Liver (tissue), 9 donors: ENCODE data around the gene CYP2S1. TPM values are rescaled to one million over a fixed set of nuclear protein-coding genes. Genes with fewer than 3 reads are reported as not detected.
"Not testable (repeated sequence)": the region's sequence is repeated elsewhere in the genome, so short reads cannot be mapped to it uniquely, and the experiment has no call there.

ENCODE experiments used
- DNase-seq: peaks from one replicate; pipeline ENCODE4 v3.0.0-alpha.2; 2017; ENCODE audit warnings: low spot score
- H3K27ac ChIP-seq, 2 donors: one replicate each; pipeline ENCODE4 v1.7.0; 2013; ENCODE audit warnings: inconsistent platforms in 2 of 2, low read length in 2 of 2, control low read depth in 1 of 2, low read depth in 1 of 2, mild to moderate bottlenecking in 1 of 2
- H3K27me3 ChIP-seq, 4 donors: one replicate each; pipeline versions ENCODE4 v1.6.1 to v1.7.0; 2013; ENCODE audit warnings: low read length in 3 of 4, inconsistent platforms in 1 of 4, mild to moderate bottlenecking in 1 of 4, moderate library complexity in 1 of 4; ENCODE audit not compliant: control insufficient read depth in 4 of 4, insufficient read depth in 4 of 4
- H3K36me3 ChIP-seq, 4 donors: one replicate each; pipeline versions ENCODE4 v1.6.1 to v1.7.0; 2013; ENCODE audit warnings: low read length in 3 of 4, mild to moderate bottlenecking in 3 of 4, low read depth in 1 of 4, moderate library complexity in 1 of 4; ENCODE audit not compliant: control insufficient read depth in 4 of 4, insufficient read depth in 3 of 4
- H3K4me1 ChIP-seq, 4 donors: one replicate each; pipeline versions ENCODE4 v1.6.1 to v1.7.0; 2013; ENCODE audit warnings: low read length in 3 of 4, mild to moderate bottlenecking in 3 of 4, moderate library complexity in 1 of 4; ENCODE audit not compliant: control insufficient read depth in 4 of 4, insufficient read depth in 4 of 4
- H3K4me3 ChIP-seq, 3 donors: one replicate each; pipeline versions ENCODE4 v1.6.1 to v1.7.0; 2013; ENCODE audit warnings: low read length in 3 of 3, control low read depth in 1 of 3, low read depth in 1 of 3, mild to moderate bottlenecking in 1 of 3
- H3K9ac ChIP-seq, 2 donors: one replicate each; pipeline ENCODE4 v1.7.0; 2013; ENCODE audit warnings: low read length in 2 of 2, mild to moderate bottlenecking in 2 of 2, moderate library complexity in 2 of 2, control low read depth in 1 of 2, low read depth in 1 of 2
- H3K9me3 ChIP-seq, 4 donors: one replicate each; pipeline versions ENCODE4 v1.6.1 to v1.7.0; 2013; ENCODE audit warnings: low read length in 3 of 4; ENCODE audit not compliant: control insufficient read depth in 4 of 4
- FOXA1 ChIP-seq: IDR thresholded peaks from 2 replicates; pipeline ENCODE4 v1.6.1; 2016; ENCODE audit warnings: antibody characterized with exemption
- FOXA2 ChIP-seq: IDR thresholded peaks from 2 replicates; pipeline ENCODE4 v1.6.1; 2016; ENCODE audit warnings: antibody characterized with exemption
- HNF4A ChIP-seq, 2 donors: conservative IDR thresholded peaks; 2 replicates each; pipeline ENCODE4 v1.6.1; 2016; ENCODE audit warnings: antibody characterized with exemption in 2 of 2, mild to moderate bottlenecking in 2 of 2
- HNF4G ChIP-seq: IDR thresholded peaks from 2 replicates; pipeline ENCODE4 v1.6.1; 2016; ENCODE audit warnings: antibody characterized with exemption
- NR2F2 ChIP-seq: IDR thresholded peaks from 2 replicates; pipeline ENCODE4 v1.6.1; 2016; ENCODE audit warnings: antibody characterized with exemption
- RAD21 ChIP-seq, 2 donors: IDR thresholded peaks; 2 replicates each; pipeline ENCODE4 v1.6.1; 2016; ENCODE audit warnings: antibody characterized with exemption in 2 of 2, mild to moderate bottlenecking in 2 of 2
- REST ChIP-seq: IDR thresholded peaks from 2 replicates; pipeline ENCODE4 v1.6.1; 2016; ENCODE audit warnings: antibody characterized with exemption, mild to moderate bottlenecking
- RXRA ChIP-seq, 2 donors: IDR thresholded peaks; 2 replicates each; pipeline ENCODE4 v1.6.1; 2017 to 2018; ENCODE audit warnings: antibody characterized with exemption in 2 of 2, mild to moderate bottlenecking in 1 of 2
- SP1 ChIP-seq: IDR thresholded peaks from 2 replicates; pipeline ENCODE4 v1.6.1; 2018; ENCODE audit warnings: antibody characterized with exemption, mild to moderate bottlenecking
- TAF1 ChIP-seq: conservative IDR thresholded peaks from 2 replicates; pipeline ENCODE4 v1.6.1; 2016; ENCODE audit warnings: antibody characterized with exemption, mild to moderate bottlenecking
- YY1 ChIP-seq: IDR thresholded peaks from 2 replicates; pipeline ENCODE4 v1.6.1; 2016; ENCODE audit warnings: antibody characterized with exemption, mild to moderate bottlenecking
- WGBS: extraction: QIAGEN DNeasy Blood & Tissue Kit; methylation state at CpG from one replicate; pipeline ENCODE4 v1.1.7; 2013; 5-methylcytosine and 5-hydroxymethylcytosine counted together
- polyA plus RNA-seq, 2 donors: library from polyadenylated mRNA; stranded (reverse) in 1 of 2; unstranded in 1 of 2; fragments of 200-250 nt in 1 of 2; fragments of >200 nt in 1 of 2; fragmentation: Nextera tagmentation in 1 of 2; extraction: Ambion mirVana in 1 of 2; gene quantifications; one replicate each; pipeline versions ENCODE4 v1.2.1 to v1.2.3, GENCODE V29; 2013 to 2015
- total RNA-seq, 2 donors: library from RNA; depleted of rRNA; stranded (reverse); fragments of >200 nt; gene quantifications; one replicate each; pipeline ENCODE4 v1.2.3, GENCODE V29; 2014
- TF ChIP-seq, protein P1 (sequence below): IDR thresholded peaks from 2 replicates; pipeline ENCODE4 v1.6.1; 2016; ENCODE audit warnings: antibody characterized with exemption
- TF ChIP-seq, protein P2 (sequence below): fragments of 150-350 bp; IDR thresholded peaks from 2 replicates; pipeline ENCODE4 v1.5.1; 2017; ENCODE audit warnings: improper control_type of control experiment, low read depth, low read length; ENCODE audit not compliant: missing input control
- TF ChIP-seq, protein P3 (sequence below): IDR thresholded peaks from 2 replicates; pipeline ENCODE4 v1.6.1; 2016; ENCODE audit warnings: antibody characterized with exemption
- donor health status: healthy.
- donor health status: healthy.
- donor health status: healthy.
- donor health status: healthy.
- donor health status: healthy.

The CYP2S1 gene
- total and polyA plus RNA-seq, 4 donors, result 0.35 to 1.9 (median 1.5) TPM

GRCh38 chr19:41226053-41226873, 33.2 kb downstream of the CYP2S1 start:
- Histone ChIP-seq H3K4me1 (peaks cover 0 to 11% (median 7%) of the 10 kb centered on the region in 4 donors), H3K9me3 (no peaks in the 10 kb centered on the region), H3K9ac (peak overlapping the region in 1 of 2 donors; percentile 39), H3K4me3 (peak overlapping the region; percentile 60 to 80 (median 64)), H3K36me3 (no peaks in the 10 kb centered on the region), H3K27ac (peak overlapping the region; percentile 68), H3K27me3 (no peaks in the 10 kb centered on the region)
- 7% methylated on average over 67 of the region's 67 CpGs for WGBS
- DNase-seq, result peak; percentile 46
- TF ChIP-seq SP1, result peak; percentile 25
- TF ChIP-seq HNF4A (conservative IDR thresholded peaks at IDR 0.05), result peak; percentile 54 to 66
- TF ChIP-seq HNF4G, result peak; percentile 33
- TF ChIP-seq, protein P1, sequence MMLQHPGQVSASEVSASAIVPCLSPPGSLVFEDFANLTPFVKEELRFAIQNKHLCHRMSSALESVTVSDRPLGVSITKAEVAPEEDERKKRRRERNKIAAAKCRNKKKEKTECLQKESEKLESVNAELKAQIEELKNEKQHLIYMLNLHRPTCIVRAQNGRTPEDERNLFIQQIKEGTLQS, result no peak

DNA sequence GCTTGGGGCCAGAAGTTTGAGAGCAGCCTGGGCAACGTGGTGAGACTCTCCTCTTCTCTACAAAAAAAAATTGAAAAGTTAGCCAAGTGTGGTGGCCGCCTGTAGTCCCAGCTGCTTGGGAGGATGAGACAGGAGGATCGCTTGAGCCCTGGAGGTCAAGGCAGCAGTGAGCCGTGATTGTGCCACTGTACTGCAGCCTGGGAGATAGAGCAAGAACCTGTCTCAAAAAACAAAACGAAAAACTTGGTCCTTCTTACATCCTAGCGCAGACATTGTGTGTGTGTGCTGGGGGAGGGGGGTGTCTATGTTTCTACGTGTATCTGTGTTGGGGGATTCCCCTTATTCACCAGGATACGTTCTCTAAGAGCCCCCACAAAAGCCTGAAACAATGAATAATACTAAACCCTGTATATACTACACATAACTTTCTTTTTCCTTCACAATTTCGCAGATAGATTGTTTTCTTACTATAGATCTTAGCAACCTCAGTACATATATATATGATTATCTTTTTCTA, 33.9 kb downstream of the CYP2S1 start:
- peak overlapping the region in 2 of 3 donors; percentile 64 to 80 for H3K4me3 ChIP-seq
- H3K9ac ChIP-seq, result no peak overlapping the region

GRCh38 chr19:41228486-41228885, 35.5 kb downstream of the CYP2S1 start:
- 93% methylated on average over 3 of the region's 3 CpGs for WGBS
- no peaks in the 10 kb centered on the region for H3K36me3 ChIP-seq
- TF ChIP-seq HNF4G (no peak), RXRA (IDR thresholded peaks at IDR 0.05) (no peak), YY1 (no peak), RAD21 (IDR thresholded peaks at IDR 0.05) (no peak), HNF4A (conservative IDR thresholded peaks at IDR 0.05) (no peak), REST (no peak)
- TF ChIP-seq, protein P2, sequence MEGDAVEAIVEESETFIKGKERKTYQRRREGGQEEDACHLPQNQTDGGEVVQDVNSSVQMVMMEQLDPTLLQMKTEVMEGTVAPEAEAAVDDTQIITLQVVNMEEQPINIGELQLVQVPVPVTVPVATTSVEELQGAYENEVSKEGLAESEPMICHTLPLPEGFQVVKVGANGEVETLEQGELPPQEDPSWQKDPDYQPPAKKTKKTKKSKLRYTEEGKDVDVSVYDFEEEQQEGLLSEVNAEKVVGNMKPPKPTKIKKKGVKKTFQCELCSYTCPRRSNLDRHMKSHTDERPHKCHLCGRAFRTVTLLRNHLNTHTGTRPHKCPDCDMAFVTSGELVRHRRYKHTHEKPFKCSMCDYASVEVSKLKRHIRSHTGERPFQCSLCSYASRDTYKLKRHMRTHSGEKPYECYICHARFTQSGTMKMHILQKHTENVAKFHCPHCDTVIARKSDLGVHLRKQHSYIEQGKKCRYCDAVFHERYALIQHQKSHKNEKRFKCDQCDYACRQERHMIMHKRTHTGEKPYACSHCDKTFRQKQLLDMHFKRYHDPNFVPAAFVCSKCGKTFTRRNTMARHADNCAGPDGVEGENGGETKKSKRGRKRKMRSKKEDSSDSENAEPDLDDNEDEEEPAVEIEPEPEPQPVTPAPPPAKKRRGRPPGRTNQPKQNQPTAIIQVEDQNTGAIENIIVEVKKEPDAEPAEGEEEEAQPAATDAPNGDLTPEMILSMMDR, result no peak
- TF ChIP-seq, protein P3, sequence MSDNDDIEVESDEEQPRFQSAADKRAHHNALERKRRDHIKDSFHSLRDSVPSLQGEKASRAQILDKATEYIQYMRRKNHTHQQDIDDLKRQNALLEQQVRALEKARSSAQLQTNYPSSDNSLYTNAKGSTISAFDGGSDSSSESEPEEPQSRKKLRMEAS, result no peak
- no peaks in the 10 kb centered on the region for H3K27me3 ChIP-seq
- no peak overlapping the region for H3K27ac ChIP-seq
- H3K4me3 ChIP-seq, result no peak overlapping the region
- DNase-seq, result no peak
- H3K9me3 ChIP-seq, result no peaks in the 10 kb centered on the region
- peaks cover 0 to 11% (median 7%) of the 10 kb centered on the region in 4 donors for H3K4me1 ChIP-seq
- H3K9ac ChIP-seq, result no peak overlapping the region

More for the DNA sequence above, 33.9 kb downstream of the CYP2S1 start:
- DNase-seq, result no peak
- WGBS, result 68% methylated on average over 9 of the region's 9 CpGs
- Histone ChIP-seq H3K27me3 (no peaks in the 10 kb centered on the region), H3K9me3 (no peaks in the 10 kb centered on the region), H3K4me1 (peaks cover 0 to 11% (median 7%) of the 10 kb centered on the region in 4 donors), H3K27ac (peak overlapping the region; percentile 68), H3K36me3 (no peaks in the 10 kb centered on the region)
- TF ChIP-seq RXRA (IDR thresholded peaks at IDR 0.05) (no peak), HNF4A (conservative IDR thresholded peaks at IDR 0.05) (no peak), FOXA2 (no peak), FOXA1 (no peak), TAF1 (no peak), RAD21 (IDR thresholded peaks at IDR 0.05) (no peak), NR2F2 (no peak)

GRCh38 chr19:41229338-41229737, 36.3 kb downstream of the CYP2S1 start:
- not testable (repeated sequence) for H3K9ac ChIP-seq, H3K4me3 ChIP-seq, H3K27me3 ChIP-seq, H3K36me3 ChIP-seq, H3K27ac ChIP-seq, H3K9me3 ChIP-seq, DNase-seq
- H3K4me1 ChIP-seq, result peaks cover 0 to 11% (median 7%) of the 10 kb centered on the region in 4 donors
- WGBS, result 88% methylated on average over 5 of the region's 5 CpGs
